Endothelial cell of umbilical vein (primary cell): ENCODE measurements around the gene TLR9. TPM values are rescaled to one million over a fixed set of nuclear protein-coding genes. Genes with fewer than 3 reads are reported as not detected.

ENCODE experiments used
- BruUV-seq: library from RNA; stranded (reverse); fragments of 400-500 nt; replicated peaks from 2 replicates; lab custom pipeline; 2021; lab: Mats Ljungman, UMichigan
- CTCF ChIA-PET: fragments of 300-600, 350-600 bp; sonication (Branson Sonifier 250); formaldehyde crosslinking; loops from one replicate; lab custom pipeline; 2021; ENCODE audit warnings: antibody characterized with exemption, inconsistent platforms; lab: Charles Lee
- POLR2A ChIA-PET: fragments of 300-600, 350-600 bp; sonication (Branson Sonifier 250); formaldehyde crosslinking; loops from one replicate; lab custom pipeline; 2021; ENCODE audit warnings: antibody characterized with exemption, inconsistent platforms; lab: Charles Lee
- DNase-seq: peaks from one replicate; pipeline ENCODE4 v3.0.0-alpha.2; 2011; ENCODE audit warnings: low read depth, low spot score
- FAIRE-seq: peaks from 2 replicates; lab custom pipeline; 2011; peaks lifted over from hg19 to GRCh38; lab: Jason Lieb, UNC
- H2AFZ ChIP-seq: 2 replicates; pipeline ENCODE4 v1.6.0; 2012; ENCODE audit warnings: low read depth, low read length, control low read depth, inconsistent platforms
- H3K27ac ChIP-seq: 2 replicates; pipeline ENCODE4 v1.5.1; 2011; ENCODE audit warnings: low read depth, mild to moderate bottlenecking, control low read depth, low read length, moderate library complexity; ENCODE audit not compliant: insufficient read depth
- H3K27me3 ChIP-seq, 2 experiments: 2 replicates each; pipeline versions ENCODE4 v1.6.0 to v1.6.1; 2011; ENCODE audit warnings: low read length in 2 of 2, mixed read lengths in 1 of 2; ENCODE audit not compliant: control insufficient read depth in 2 of 2, insufficient read depth in 2 of 2
- H3K36me3 ChIP-seq, 2 experiments: 2 replicates in 1 of 2; 3 replicates in 1 of 2; pipeline ENCODE4 v1.5.1; 2011; ENCODE audit warnings: low read length in 2 of 2, mild to moderate bottlenecking in 1 of 2, moderate library complexity in 1 of 2; ENCODE audit not compliant: control insufficient read depth in 2 of 2, insufficient read depth in 2 of 2; ENCODE audit errors: extremely low read depth in 1 of 2
- H3K4me1 ChIP-seq: 3 replicates; pipeline ENCODE4 v1.5.1; 2011; ENCODE audit warnings: mild to moderate bottlenecking, low read length; ENCODE audit not compliant: control insufficient read depth, insufficient read depth; ENCODE audit errors: extremely low read depth
- H3K4me2 ChIP-seq: 2 replicates; pipeline ENCODE4 v1.6.1; 2011; ENCODE audit warnings: low read length, control low read depth, mixed read lengths; ENCODE audit not compliant: insufficient read depth
- H3K4me3 ChIP-seq, 3 experiments: fragments of 200-600 bp in 1 of 3; sonication (generic), shearing (Covaris generic) in 1 of 3; replicated peaks in 1 of 3; 2 replicates each; pipeline ENCODE4 v1.5.1; 2011 to 2016; ENCODE audit warnings: control low read depth in 3 of 3, low read length in 3 of 3, mild to moderate bottlenecking in 2 of 3, inconsistent platforms in 1 of 3, low read depth in 1 of 3, moderate library complexity in 1 of 3; ENCODE audit not compliant: insufficient read depth in 1 of 3
- H3K79me2 ChIP-seq: 2 replicates; pipeline ENCODE4 v1.6.0; 2012; ENCODE audit warnings: low read length, inconsistent platforms; ENCODE audit not compliant: control insufficient read depth, insufficient read depth
- H3K9ac ChIP-seq: replicated peaks from 2 replicates; pipeline ENCODE3; 2011; ENCODE audit warnings: low read length, control low read depth; ENCODE audit not compliant: insufficient read depth; ENCODE audit errors: extremely low read depth
- H3K9me1 ChIP-seq: replicated peaks from 3 replicates; pipeline ENCODE4 v1.6.0; 2011; ENCODE audit warnings: mild to moderate bottlenecking, low read length; ENCODE audit not compliant: control insufficient read depth, insufficient read depth; ENCODE audit errors: extremely low read depth
- H3K9me3 ChIP-seq: replicated peaks from 2 replicates; pipeline ENCODE4 v1.5.1; 2012; ENCODE audit warnings: low read length, inconsistent platforms; ENCODE audit not compliant: control insufficient read depth, insufficient read depth
- H4K20me1 ChIP-seq: replicated peaks from 2 replicates; pipeline ENCODE3; 2011; ENCODE audit warnings: mild to moderate bottlenecking, low read length; ENCODE audit not compliant: control insufficient read depth, insufficient read depth; ENCODE audit errors: extremely low read depth
- JUN ChIP-seq: IDR thresholded peaks from 2 replicates; pipeline ENCODE4 v1.6.1; 2011; ENCODE audit warnings: borderline replicate concordance, low read depth; ENCODE audit not compliant: insufficient read length, insufficient read depth
- POLR2A ChIP-seq: IDR thresholded peaks from 2 replicates; pipeline ENCODE4 v1.6.1; 2012; ENCODE audit warnings: low read depth, mild to moderate bottlenecking, control low read depth, low read length
- dilution Hi-C: fragments of 300-500 bp; cut with MboI; formaldehyde crosslinking; loops from one replicate; pipeline ENCODE4 v1.15.0; 2019; ENCODE audit warnings: low sequenced_read_pairs; ENCODE audit not compliant: extremely low pct_ligation_motif_present
- intact Hi-C: fragments of 100-400 bp; cut with micrococcal nuclease; formaldehyde crosslinking; loops from one replicate; pipeline ENCODE4 v1.10.0; 2022
- polyA plus RNA-seq, 4 experiments: library from polyadenylated mRNA; depleted of rRNA in 3 of 4; stranded (reverse) in 3 of 4; unstranded in 1 of 4; fragments of >200 nt; gene quantifications; 2 replicates each; pipeline versions ENCODE4 v1.2.1 to v1.2.3, GENCODE V29; 2011 to 2012; ENCODE audit warnings: missing spikeins in 1 of 4
- total RNA-seq: library from RNA; stranded (reverse); gene quantifications from 2 replicates; pipeline ENCODE4 v1.2.3, GENCODE V29; 2021

TLR9 gene
- total and polyA plus RNA-seq, 2 donors (not counting 3 experiments of a cell fraction or from before 2014, with no cell fraction given), result not detected

DNA sequence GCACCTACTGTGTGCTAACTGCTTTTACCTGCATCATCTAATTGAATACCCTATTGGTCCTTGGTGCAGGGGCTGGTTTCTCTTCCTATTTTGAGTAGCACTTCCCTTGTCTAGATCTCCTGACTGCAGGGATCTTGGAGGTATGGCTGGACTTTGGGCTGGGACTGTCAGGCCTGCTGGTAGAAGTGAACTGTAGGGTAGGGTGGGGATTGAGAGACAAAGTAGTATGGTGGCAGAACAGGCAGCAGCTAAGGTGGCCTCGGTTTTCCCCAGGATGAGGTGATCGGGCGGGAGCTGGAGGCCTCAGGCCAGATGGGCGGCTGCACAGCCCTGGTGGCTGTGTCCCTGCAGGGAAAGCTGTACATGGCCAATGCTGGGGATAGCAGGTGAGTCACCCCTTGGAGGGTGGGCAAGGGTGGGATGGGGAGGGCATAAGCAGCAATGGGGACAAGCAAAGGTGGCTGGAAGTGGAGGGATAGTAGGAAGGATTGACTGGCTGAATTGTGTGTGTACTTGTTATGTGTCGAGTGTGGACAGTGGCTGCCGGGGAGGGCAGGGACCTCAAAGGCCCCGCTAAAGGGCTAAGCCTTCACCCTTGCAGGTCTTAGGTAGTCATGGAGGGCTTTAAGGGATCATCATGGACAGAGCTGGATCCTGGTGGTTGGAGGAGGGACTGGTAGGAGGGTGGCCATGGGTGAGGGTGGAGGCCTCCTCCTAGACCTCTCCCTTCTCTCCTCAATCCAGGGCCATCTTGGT lies 22.1 kb upstream of the TLR9 start:
- BruUV-seq, result no TSS peak
- intact Hi-C loops, result no loop called here
- dilution Hi-C loops, result no loop called here
- H3K27me3 ChIP-seq, result no peaks in the 10 kb centered on the region
- no peaks in the 10 kb centered on the region for H3K79me2 ChIP-seq
- DNase-seq (no peak), FAIRE-seq (no peak)
- no peak overlapping the region for H3K9ac ChIP-seq
- ChIA-PET POLR2A (no interaction called here), CTCF (interaction anchor here (1.3 to 2.4 kb wide), 3 partner anchors 9 to 91 kb away, joined by 5 to 12 read pairs (median 9); partner anchors contain the start of gene TWF2)
- H4K20me1 ChIP-seq, result no peaks in the 10 kb centered on the region
- no peaks in the 10 kb centered on the region for H3K9me3 ChIP-seq
- TF ChIP-seq POLR2A (peak; percentile 8), JUN (no peak)
- peaks cover 24% of the 10 kb centered on the region for H3K4me1 ChIP-seq
- no peaks in the 10 kb centered on the region for H3K9me1 ChIP-seq
- no peak overlapping the region for H3K4me3 ChIP-seq
- no peak overlapping the region for H3K4me2 ChIP-seq
- no peak overlapping the region for H2AFZ ChIP-seq
- H3K27ac ChIP-seq, result no peak overlapping the region
- H3K36me3 ChIP-seq, result peaks cover 0 to 13% of the 10 kb centered on the region in 2 experiments

GRCh38 chr3:52246728-52247408 lies 21.4 kb upstream of the TLR9 start:
- Histone ChIP-seq H3K9me1 (no peaks in the 10 kb centered on the region), H3K27ac (no peak overlapping the region), H3K4me2 (no peak overlapping the region), H3K79me2 (no peaks in the 10 kb centered on the region), H3K4me1 (peaks cover 24% of the 10 kb centered on the region), H3K9ac (no peak overlapping the region), H3K27me3 (no peaks in the 10 kb centered on the region), H3K9me3 (no peaks in the 10 kb centered on the region), H3K36me3 (peaks cover 0 to 13% of the 10 kb centered on the region in 2 experiments), H3K4me3 (no peak overlapping the region), H2AFZ (no peak overlapping the region), H4K20me1 (no peaks in the 10 kb centered on the region)
- intact Hi-C loops, result no loop called here
- POLR2A ChIA-PET, result no interaction called here
- dilution Hi-C loops, result no loop called here
- TF ChIP-seq JUN, result no peak
- FAIRE-seq (no peak), DNase-seq (no peak)
- no TSS peak for BruUV-seq
- CTCF ChIA-PET, result interaction anchor here (1.0 to 1.8 kb wide), 3 partner anchors 12 to 92 kb away, joined by 3 to 8 read pairs (median 5); no protein-coding TSS in a partner anchor
